Gastrocnemius medialis (tissue), 4 donors: ENCODE results near the gene SDHA.
"Not testable (repeated sequence)": the region's sequence is repeated elsewhere in the genome, so short reads cannot be mapped to it uniquely, and the experiment has no call there.

Source experiments
- CTCF ChIP-seq, 5 experiments: fragments of 450-650 bp in 3 of 5; fragments of 200-600 bp in 2 of 5; sonication (generic) in 2 of 5; IDR thresholded peaks in 4 of 5; conservative IDR thresholded peaks in 1 of 5; 1 replicate in 4 of 5; 2 replicates in 1 of 5; pipeline ENCODE4 v1.5.1; 2016 to 2019; ENCODE audit warnings: antibody characterized with exemption in 5 of 5, mild to moderate bottlenecking in 3 of 5, moderate library complexity in 3 of 5
- POLR2A ChIP-seq, 2 donors: fragments of 450-650 bp; IDR thresholded peaks; one replicate each; pipeline ENCODE4 v1.6.1; 2017; ENCODE audit warnings: antibody characterized with exemption in 2 of 2, mild to moderate bottlenecking in 2 of 2, moderate library complexity in 2 of 2

- not testable (repeated sequence) for TF ChIP-seq CTCF (IDR thresholded peaks at IDR 0.05 in 4 of 5, conservative IDR thresholded peaks at IDR 0.05 in 1 of 5); POLR2A (IDR thresholded peaks at IDR 0.05)
These were observed 27.6 kb downstream of the SDHA start for GRCh38 chr5:245717-246116.
